ENCODE data around the gene GRIK1.

GRIK1 gene

DNA sequence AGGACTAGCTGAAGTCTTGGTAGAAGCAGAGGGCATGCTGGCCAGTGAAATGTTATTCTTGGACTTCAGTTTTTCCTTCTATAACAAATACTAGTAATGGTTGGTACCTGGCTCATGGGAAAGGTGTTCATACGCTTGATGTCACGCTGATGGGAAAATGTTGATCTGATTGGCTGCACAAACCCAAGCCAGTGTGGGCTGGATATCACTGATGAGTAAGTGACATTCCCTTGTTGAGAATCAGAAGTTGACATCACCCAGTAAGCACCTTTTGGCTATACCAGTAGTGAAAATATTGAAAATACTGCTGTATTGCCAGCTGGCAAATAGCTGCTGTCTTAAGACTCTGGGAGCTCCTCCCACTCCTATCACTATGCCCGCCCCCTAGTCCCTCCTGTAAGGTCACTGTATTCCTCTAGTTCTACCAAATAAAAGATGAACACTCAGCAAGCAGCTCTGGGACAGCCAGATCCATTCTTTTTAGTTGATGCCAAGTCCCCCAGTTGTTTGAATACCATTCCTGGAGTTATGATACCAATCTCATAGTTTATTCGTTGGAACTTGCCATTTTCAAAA, 168.2 kb downstream of the GRIK1 start:
- no peak for DNase-seq

- DNase-seq = no peak
These were observed 176.1 kb downstream of the GRIK1 start for GRCh38 chr21:29763674-29764073.

- DNase-seq = no peak
These were observed 177.2 kb downstream of the GRIK1 start for GRCh38 chr21:29762570-29763082.

DNA sequence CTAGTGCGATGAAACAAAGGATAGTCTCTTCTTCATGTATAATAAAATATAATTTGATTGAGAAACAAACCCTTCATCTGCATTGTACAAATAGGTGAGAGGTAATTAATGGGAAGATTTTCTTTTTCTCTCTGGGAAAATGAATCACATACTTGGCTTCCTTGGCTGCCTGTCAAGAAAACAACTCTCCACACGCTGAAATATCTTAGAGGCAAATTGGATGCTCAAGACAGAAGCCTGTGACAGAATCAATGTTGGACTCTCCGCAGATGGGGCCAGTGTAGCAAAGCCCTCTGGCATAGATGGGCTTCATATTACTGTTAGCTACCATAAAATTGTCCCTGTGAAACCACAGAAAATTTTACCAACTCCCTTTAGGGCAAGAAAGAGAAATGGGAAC, 186.6 kb downstream of the GRIK1 start:
- DNase-seq = no peak

DNA sequence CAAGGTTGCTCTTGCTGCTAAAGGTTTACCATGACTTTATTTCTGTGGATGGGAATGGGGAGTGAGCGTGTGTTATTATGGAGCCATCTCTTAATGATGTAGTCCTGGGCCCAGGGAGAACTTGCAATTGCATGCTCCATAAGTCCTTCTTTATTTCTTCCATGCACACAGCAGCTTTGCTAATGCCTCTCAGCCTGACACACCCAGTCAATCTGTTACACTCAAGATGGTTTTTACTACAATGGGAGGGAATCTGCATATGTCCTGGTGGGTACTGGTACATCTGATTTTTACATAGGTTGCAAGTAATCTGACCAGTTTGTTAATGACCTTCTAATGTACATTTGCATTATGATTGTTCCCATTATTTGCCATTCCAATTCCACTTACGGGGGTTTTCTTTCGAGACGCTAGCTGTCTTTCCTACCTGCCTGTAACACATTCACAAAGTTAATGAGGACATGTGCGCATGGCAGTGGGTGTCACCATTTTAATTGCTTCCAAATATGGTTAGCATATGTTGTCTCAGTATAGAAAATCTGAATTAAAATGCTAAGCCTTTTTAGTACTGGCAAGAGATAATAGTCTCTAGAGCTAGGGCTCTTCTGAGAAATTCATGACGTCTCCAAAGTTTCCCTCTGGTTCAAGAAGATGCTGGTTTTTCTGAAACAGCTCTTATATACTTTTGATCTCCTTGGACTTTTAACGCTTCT, 188.2 kb downstream of the GRIK1 start:
- no peak for DNase-seq

DNA sequence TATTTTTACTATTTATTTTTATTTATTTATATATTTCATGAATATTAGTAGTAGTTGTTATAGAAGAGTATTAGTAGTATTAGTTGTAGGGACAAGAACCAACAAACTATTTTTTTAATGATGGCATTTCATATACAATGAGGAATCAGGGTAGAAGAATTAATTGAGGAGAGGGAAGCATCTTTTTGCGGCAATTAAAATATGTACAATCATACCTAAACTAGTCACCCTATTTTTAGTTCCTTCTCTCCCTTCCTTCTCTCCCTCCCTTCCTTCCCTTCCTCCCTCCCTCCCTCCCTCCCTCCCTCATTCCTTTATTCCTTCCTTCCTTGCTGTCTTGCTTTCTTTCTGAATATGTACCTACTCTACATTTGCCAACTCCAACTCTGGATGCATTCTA, 189.8 kb downstream of the GRIK1 start:
- no peak for DNase-seq

GRCh38 chr21:29749223-29749622, 190.6 kb downstream of the GRIK1 start:
- no peak for DNase-seq

DNA sequence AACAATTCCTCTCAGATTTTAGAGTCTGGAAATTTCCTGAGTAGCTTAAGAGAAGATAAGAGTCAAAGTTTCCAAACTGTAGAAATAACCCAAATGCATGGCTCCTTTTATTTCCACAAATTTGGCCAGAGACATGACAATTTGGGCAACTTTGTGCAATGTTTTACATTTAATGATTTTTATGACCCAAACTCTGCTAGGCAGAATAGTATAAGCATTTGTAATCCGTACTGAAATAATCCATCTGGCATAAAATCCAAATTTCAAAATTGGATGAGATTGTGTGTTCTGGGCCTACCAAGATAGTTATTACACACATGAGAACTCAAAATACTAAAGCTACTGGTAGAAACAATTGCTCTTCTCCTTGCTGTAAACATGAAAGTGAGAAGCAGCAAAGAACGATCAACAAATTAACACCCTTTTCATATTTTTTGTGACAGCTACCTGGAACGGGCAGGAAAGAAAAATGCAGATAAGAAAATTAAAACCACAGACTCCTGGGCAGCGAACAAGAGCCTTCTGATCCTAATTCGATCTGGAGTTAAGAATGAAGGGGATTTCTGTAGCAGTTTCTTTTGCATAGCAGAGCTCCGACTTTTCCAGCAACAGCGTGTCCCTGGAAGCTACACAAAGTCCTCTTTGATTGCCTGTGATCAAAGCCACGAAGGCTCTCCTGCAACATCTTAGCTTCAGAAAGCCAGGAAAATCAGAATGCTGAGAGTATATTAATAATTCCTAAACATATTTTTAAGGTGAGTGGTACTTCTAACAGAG, 191.2 kb downstream of the GRIK1 start:
- no peak for DNase-seq

- DNase-seq = no peak
These were observed 198.0 kb downstream of the GRIK1 start for GRCh38 chr21:29741761-29742160.

GRCh38 chr21:29739176-29739575, 200.6 kb downstream of the GRIK1 start:
- DNase-seq = no peak

- no peak for DNase-seq
These were observed 201.1 kb downstream of the GRIK1 start for GRCh38 chr21:29738730-29739129.

GRCh38 chr21:29737186-29737585, 202.6 kb downstream of the GRIK1 start:
- no peak for DNase-seq

DNA sequence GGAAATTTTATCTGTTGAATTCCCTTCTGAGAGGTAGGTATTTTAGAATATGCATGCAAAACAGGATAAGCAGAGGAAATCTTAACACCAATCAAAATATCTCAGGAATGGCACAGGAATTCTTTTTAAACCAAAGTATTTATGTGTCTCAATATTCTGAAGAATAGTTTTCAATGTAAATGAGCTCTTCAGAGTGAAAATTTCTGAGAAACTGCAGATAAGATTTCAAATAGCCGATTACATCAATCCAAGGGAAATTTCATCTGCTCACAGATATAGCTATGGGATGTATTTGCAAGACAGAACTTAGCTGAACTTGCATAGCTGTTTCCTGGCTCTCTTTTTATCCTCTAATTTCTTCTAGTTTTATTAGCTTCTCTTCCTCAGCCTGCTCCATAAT, 209.5 kb downstream of the GRIK1 start:
- DNase-seq = no peak

GRCh38 chr21:29726044-29726443, 213.8 kb downstream of the GRIK1 start:
- no peak for DNase-seq

GRCh38 chr21:29725025-29725736, 214.6 kb downstream of the GRIK1 start:
- DNase-seq = no peak

DNA sequence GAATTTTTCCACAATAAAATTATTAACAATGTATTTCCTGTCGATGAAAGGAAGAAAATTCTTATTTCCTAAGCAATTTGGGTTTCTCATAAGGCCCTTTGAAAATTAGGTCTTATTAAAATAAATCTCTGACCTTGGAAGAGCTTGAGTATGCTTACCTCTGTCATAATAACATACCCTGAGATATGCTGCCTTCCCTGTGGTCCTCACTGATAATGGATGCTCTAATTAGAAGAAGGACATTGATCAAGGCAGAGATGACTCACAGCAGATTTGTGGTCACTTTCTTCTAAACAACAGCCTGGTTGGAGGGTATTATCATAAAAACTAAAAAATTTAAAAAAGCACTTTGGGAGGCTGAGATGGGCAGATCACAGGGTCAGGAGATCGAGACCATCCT, 217.8 kb downstream of the GRIK1 start:
- DNase-seq = no peak

DNA sequence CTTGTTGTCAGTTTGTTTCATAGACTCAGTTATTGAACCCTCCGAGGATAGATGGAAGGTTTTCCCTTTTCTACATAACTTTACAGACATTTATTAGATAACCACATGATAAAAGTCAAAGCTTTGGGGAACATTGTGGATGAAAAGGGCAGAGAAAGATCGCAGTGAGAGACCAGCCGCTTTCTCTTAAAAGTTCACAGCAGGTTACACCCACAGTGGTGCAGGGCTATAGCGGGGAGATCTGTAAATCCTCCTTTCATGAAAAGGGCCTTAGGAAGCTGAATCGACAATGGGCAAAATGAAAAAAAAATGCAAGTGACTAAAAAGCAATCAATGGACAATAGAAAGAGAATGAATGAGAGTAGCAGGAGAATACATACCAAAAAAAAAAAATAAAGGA, 218.6 kb downstream of the GRIK1 start:
- DNase-seq = no peak

DNA sequence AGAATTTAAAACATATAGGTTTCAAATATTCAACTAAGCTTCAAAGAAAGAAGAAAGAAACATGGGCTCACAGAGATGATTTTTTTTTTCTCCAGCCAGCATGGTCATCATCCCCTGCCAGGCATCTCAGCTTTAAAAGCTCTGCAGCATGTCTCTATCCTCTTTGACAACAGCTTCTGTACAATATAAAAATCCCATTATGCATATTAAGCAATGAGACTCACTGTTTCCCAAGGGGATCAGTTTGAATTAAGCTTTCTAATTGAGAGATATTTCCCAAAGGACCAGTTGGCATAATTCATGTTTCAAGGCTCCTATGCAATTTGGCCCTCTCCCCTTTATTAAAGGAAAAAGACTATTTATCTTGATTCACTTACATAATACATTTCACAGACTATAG, 220.3 kb downstream of the GRIK1 start:
- no peak for DNase-seq

DNA sequence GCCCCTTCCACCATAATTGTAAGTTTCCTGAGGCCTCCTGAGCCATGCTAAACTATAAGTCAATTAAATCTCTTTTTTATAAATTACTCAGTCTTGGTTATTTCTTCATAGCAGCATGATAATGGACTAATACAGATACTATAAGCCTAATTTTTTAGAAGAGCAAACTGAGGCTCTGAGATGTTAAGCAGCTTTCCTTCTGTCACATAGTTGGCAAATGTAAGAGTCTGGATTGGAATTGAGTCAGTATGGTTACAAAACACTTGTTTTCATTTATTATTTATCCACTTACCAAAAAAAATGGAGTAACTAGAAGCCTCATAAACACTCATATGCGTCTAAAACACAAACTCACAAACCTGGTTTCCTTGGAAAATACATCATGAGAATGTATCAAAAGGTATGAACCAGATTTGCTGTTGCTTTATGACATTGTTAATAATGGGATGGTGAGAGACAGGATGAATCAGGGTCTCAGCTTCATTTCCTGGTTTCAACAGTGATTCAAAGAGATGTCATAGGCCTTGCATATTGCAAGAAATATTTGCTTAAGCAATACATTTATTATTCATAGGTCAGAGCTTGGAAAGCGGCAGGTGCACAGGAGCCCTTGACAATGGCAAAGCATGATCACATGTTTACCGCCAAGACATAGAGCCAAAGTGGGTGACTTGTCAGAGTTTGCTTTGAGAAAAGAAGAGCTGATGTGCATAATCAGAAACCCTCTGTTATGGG, 221.5 kb downstream of the GRIK1 start:
- DNase-seq = no peak

- DNase-seq = no peak
These were observed 222.1 kb downstream of the GRIK1 start for GRCh38 chr21:29717659-29718058.

GRCh38 chr21:29716753-29717152, 223.0 kb downstream of the GRIK1 start:
- no peak for DNase-seq

DNA sequence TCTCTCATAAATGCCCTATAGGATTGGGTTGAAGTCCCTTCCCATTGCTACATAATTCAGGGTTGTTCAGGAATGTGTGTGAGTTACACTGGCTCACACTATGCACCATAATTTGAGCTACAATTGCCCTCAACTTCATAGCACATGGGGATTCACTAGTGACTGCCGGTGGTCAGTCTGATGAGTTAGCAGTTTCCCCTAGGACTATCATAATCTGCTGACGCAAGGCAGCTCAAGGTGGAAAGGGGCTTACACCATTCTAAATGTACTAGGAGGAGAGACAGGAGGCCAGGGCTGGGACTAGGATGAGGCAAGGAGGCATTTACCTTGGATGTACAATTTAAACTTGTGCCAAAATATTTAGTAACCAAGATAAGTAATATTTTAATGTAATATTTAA, 224.7 kb downstream of the GRIK1 start:
- no peak for DNase-seq

DNA sequence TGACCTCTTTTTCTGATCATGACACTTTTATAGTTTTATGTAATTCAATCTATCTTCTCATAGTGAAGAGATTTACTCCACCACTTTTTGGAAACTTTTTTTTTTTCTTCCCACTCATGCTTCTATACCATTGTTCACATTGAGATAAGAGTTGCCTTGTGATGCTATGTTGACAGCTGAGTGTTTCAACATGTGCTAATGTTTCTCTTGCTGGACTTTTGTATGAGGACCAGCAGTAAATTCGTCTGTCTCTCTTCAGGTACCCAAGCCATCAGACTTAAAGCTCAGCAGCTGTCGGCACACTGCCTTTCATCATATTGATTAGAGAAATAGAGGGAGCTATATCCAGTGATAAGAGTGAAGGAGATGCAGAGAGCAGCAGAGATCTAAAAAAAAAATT, 227.0 kb downstream of the GRIK1 start:
- no peak for DNase-seq
